Measurements from ENCODE around the gene TYRO3. TPM values are rescaled to one million over a fixed set of nuclear protein-coding genes. Genes with fewer than 3 reads are reported as not detected.

TYRO3 gene
- 100 to 1,000 TPM; 107 to 156 TPM for total RNA-seq
- polyA plus RNA-seq (ENCODE audit: insufficient read depth, low read depth, low replicate concordance) = 99.0 TPM
- long read RNA-seq, donor 1, full-length matches to known transcripts = 33 of 33 reads
- long read RNA-seq, donor 1, partial matches to known transcripts = 0 of 33 reads
- long read RNA-seq, donor 1, other reads (novel, unspliced or antisense) = 0 of 33 reads
- long read RNA-seq, donor 2, full-length matches to known transcripts = 35 of 46 reads
- long read RNA-seq, donor 2, partial matches to known transcripts = 11 of 46 reads
- long read RNA-seq, donor 2, other reads (novel, unspliced or antisense) = 0 of 46 reads

GRCh38 chr15:41558400-41559238 lies at the start of gene TYRO3:
TYRO3 (plus strand) TSS chr15:41559212; CDS start chr15:41559258, 46 bp downstream.
- H3K4me3 ChIP-seq = peak within 1 kb of the TSS; percentile 78 to 87
- H3K4me1 ChIP-seq = peaks cover 49% of the 10 kb centered on the region
- WGBS, 2 donors = 1 to 3% methylated on average over 17 to 54 of the region's 81 CpGs
- peak within 1 kb of the TSS; percentile 89 to 90 for H3K27ac ChIP-seq
- intact Hi-C loops (cut with DNase I; ENCODE audit: low total_unique reads) = no loop called here
- peak; percentile 75 for DNase-seq
- no peaks in the 10 kb centered on the region for H3K36me3 ChIP-seq (ENCODE audit: low read depth, missing control alignments)
- H3K27me3 ChIP-seq = no peaks in the 10 kb centered on the region
- TF ChIP-seq CTCF (IDR thresholded peaks at IDR 0.05) = no peak
- no peak for TF ChIP-seq POLR2A (IDR thresholded peaks at IDR 0.05)
- no peaks in the 10 kb centered on the region for H3K9me3 ChIP-seq

GRCh38 chr15:41510728-41511127 lies 48.3 kb upstream of the TYRO3 start:
- intact Hi-C loops (cut with DNase I; ENCODE audit: low total_unique reads) = no loop called here
- Histone ChIP-seq H3K27ac (no peak overlapping the region), H3K36me3 (ENCODE audit: low read depth, missing control alignments) (no peaks in the 10 kb centered on the region), H3K9me3 (no peaks in the 10 kb centered on the region), H3K4me3 (no peak overlapping the region), H3K4me1 (peaks cover 24% of the 10 kb centered on the region), H3K27me3 (no peaks in the 10 kb centered on the region)
- 55 to 71% methylated on average over 7 of the region's 7 CpGs for WGBS, 2 donors
- no peak for TF ChIP-seq CTCF (IDR thresholded peaks at IDR 0.05)
- TF ChIP-seq POLR2A (IDR thresholded peaks at IDR 0.05) = no peak
- DNase-seq = no peak

GRCh38 chr15:41511331-41511898 lies 47.6 kb upstream of the TYRO3 start:
- Histone ChIP-seq H3K36me3 (ENCODE audit: low read depth, missing control alignments) (no peaks in the 10 kb centered on the region), H3K4me1 (peaks cover 24% of the 10 kb centered on the region), H3K9me3 (no peaks in the 10 kb centered on the region), H3K27ac (no peak overlapping the region), H3K4me3 (peak overlapping the region in 1 of 2 donors; percentile 27), H3K27me3 (no peaks in the 10 kb centered on the region)
- intact Hi-C loops (cut with DNase I; ENCODE audit: low total_unique reads) = no loop called here
- TF ChIP-seq CTCF (IDR thresholded peaks at IDR 0.05) (no peak), POLR2A (IDR thresholded peaks at IDR 0.05) (no peak)
- 22% methylated on average over 47 of the region's 56 CpGs; no CpG with 5 or more reads in 1 of the 2 donors for WGBS, 2 donors
- no peak for DNase-seq

- intact Hi-C loops (cut with DNase I; ENCODE audit: low total_unique reads) = no loop called here
- H3K9me3 ChIP-seq = no peaks in the 10 kb centered on the region
- H3K27ac ChIP-seq = no peak overlapping the region
- peaks cover 24% of the 10 kb centered on the region for H3K4me1 ChIP-seq
- no peaks in the 10 kb centered on the region for H3K27me3 ChIP-seq
- peak overlapping the region in 1 of 2 donors; percentile 27 for H3K4me3 ChIP-seq
- DNase-seq = no peak
- no peaks in the 10 kb centered on the region for H3K36me3 ChIP-seq (ENCODE audit: low read depth, missing control alignments)
- no peak for TF ChIP-seq CTCF (IDR thresholded peaks at IDR 0.05)
- TF ChIP-seq POLR2A (IDR thresholded peaks at IDR 0.05) = no peak
- WGBS, 2 donors = 1 to 7% methylated on average over 3 to 22 of the region's 49 CpGs
Measured at GRCh38 chr15:41511899-41512369, 47.1 kb upstream of the TYRO3 start.

Data from testis (tissue), 5 donors.